PC-3 (cell line): ENCODE results near the gene ITGB1.

Experiments used
- EZH2 ChIP-seq: fragments of 300-600 bp; sonication (generic); IDR thresholded peaks from one replicate; pipeline ENCODE4 v1.6.1; 2017; ENCODE audit warnings: antibody characterized with exemption, mild to moderate bottlenecking, low read length; ENCODE audit not compliant: unreplicated experiment
- EZH2phosphoT487 ChIP-seq: fragments of 300-600 bp; sonication (generic); IDR thresholded peaks from 2 replicates; pipeline ENCODE4 v1.6.1; 2018; ENCODE audit warnings: mild to moderate bottlenecking, antibody characterized with exemption, low read length, borderline replicate concordance
- TF ChIP-seq, protein P1 (sequence below): fragments of 300-600 bp; sonication (generic); conservative IDR thresholded peaks from 2 replicates; pipeline ENCODE4 v1.5.1; 2017; ENCODE audit warnings: antibody characterized with exemption, low read depth, mild to moderate bottlenecking, low read length

DNA sequence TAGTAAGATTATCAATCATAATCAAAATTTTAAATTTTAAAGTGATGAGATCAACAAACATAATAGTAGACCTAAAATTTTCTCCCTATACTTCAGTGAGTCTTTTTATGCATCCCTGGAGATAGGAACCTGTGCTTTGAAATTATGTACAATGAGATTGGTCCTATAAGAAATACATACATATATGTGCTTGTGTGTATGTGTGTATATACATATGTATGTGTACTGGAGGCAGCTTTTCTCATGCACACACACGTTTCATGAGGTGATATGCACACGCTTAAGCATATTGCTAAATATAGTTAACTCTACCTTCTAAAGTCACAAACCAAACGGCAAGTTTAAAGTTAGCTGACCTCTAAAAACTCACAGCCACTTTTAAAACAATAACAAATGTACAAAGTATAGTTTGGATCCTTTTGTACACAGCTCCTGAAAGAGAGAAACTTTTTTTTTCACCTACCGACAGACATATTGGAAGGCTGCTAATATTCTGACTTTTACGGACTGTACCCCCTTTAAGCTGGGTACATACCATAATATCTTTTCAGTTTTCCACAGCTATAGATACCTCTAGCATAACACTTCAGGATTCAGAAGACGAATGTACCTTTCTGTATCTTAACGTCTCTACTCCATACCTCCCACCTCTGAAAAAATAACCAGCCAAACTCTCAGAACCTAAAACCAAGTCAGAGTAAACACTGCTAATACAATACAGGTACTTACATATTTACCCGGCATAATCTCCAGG is 3.3 kb downstream of the ITGB1 start:
- no peak for TF ChIP-seq EZH2phosphoT487
- TF ChIP-seq, protein P1, sequence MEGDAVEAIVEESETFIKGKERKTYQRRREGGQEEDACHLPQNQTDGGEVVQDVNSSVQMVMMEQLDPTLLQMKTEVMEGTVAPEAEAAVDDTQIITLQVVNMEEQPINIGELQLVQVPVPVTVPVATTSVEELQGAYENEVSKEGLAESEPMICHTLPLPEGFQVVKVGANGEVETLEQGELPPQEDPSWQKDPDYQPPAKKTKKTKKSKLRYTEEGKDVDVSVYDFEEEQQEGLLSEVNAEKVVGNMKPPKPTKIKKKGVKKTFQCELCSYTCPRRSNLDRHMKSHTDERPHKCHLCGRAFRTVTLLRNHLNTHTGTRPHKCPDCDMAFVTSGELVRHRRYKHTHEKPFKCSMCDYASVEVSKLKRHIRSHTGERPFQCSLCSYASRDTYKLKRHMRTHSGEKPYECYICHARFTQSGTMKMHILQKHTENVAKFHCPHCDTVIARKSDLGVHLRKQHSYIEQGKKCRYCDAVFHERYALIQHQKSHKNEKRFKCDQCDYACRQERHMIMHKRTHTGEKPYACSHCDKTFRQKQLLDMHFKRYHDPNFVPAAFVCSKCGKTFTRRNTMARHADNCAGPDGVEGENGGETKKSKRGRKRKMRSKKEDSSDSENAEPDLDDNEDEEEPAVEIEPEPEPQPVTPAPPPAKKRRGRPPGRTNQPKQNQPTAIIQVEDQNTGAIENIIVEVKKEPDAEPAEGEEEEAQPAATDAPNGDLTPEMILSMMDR, result no peak
- no peak for TF ChIP-seq EZH2
